Neural cell (in vitro differentiated cells): Measurements from ENCODE around the gene GALNT2.

Experiments
- CTCF ChIP-seq: fragments of 450-650 bp; IDR thresholded peaks from 2 replicates; pipeline ENCODE4 v1.5.1; 2014; ENCODE audit warnings: antibody characterized with exemption, mild to moderate bottlenecking, moderate library complexity; ENCODE audit not compliant: poor library complexity, severe bottlenecking
- EP300 ChIP-seq: fragments of 450-650 bp; conservative IDR thresholded peaks from 2 replicates; pipeline ENCODE4 v1.6.1; 2014; ENCODE audit warnings: antibody characterized with exemption, mild to moderate bottlenecking, moderate library complexity; ENCODE audit not compliant: poor library complexity, severe bottlenecking
- EZH2 ChIP-seq: fragments of 200-600, 300-800 bp; shearing (Covaris generic), sonication (generic); IDR thresholded peaks from 2 replicates; pipeline ENCODE4 v1.6.1; 2014; ENCODE audit warnings: antibody characterized with exemption, low read length, borderline replicate concordance, mild to moderate bottlenecking; ENCODE audit not compliant: insufficient read depth, poor library complexity, severe bottlenecking
- POLR2AphosphoS5 ChIP-seq: IDR thresholded peaks from 2 replicates; pipeline ENCODE4 v1.6.1; 2012
- RAD21 ChIP-seq: fragments of 450-650 bp; conservative IDR thresholded peaks from 2 replicates; pipeline ENCODE4 v1.6.1; 2014; ENCODE audit warnings: antibody characterized with exemption, mild to moderate bottlenecking, moderate library complexity
- REST ChIP-seq: IDR thresholded peaks from 2 replicates; pipeline ENCODE4 v1.6.1; 2012; ENCODE audit warnings: borderline replicate concordance
- SMC3 ChIP-seq: fragments of 450-650 bp; conservative IDR thresholded peaks from 2 replicates; pipeline ENCODE4 v1.6.1; 2014; ENCODE audit warnings: antibody characterized with exemption, mild to moderate bottlenecking, moderate library complexity; ENCODE audit not compliant: poor library complexity
- TAF1 ChIP-seq: IDR thresholded peaks from 2 replicates; pipeline ENCODE4 v1.6.1; 2012; ENCODE audit warnings: low read depth

GRCh38 chr1:230279583-230279945, 212.5 kb downstream of the GALNT2 start:
- TF ChIP-seq CTCF, result no peak
- TF ChIP-seq TAF1, result no peak
- no peak for TF ChIP-seq RAD21
- TF ChIP-seq EP300, result no peak
- no peak for TF ChIP-seq POLR2AphosphoS5
- no peak for TF ChIP-seq EZH2
- TF ChIP-seq SMC3, result no peak
- TF ChIP-seq REST, result no peak
